ENCODE results near the gene IMMT. TPM values are rescaled to one million over a fixed set of nuclear protein-coding genes. Genes with fewer than 3 reads are reported as not detected.

IMMT gene
- polyA plus RNA-seq, 1 experiment: 69.2 TPM

DNA sequence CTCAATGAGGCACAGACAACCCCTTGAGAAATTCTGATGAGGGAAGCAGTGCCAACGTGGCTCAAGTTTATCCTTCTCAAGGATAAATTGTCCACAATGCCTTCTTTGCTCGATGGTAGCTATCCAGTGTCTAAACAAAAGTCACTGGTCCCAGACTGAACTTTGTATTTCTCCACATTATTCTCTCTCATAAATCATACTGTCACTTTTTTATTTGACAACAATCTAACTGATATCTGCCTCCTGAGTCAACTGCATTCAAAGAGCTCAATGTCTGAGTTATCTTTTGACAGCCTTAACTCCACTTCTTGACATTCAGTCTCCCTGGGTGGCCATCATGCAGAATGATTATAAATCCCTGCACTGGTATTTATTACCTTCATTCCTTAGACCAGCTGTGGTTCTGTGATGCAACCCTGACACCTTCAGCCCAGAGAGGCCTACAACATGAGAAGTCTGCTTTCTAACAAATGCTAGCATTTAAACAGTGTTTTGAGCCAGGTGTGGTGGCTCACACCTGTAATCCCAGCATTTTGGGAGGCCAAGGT is 38.2 kb downstream of the IMMT start:
- Histone ChIP-seq H3K27me3 (ENCODE audit: control insufficient read depth, insufficient read depth, low read length) (no peaks in the 10 kb centered on the region), H3K9me3 (ENCODE audit: control insufficient read depth, insufficient read depth, low read length) (no peaks in the 10 kb centered on the region), H3K4me3 (ENCODE audit: low read depth, low read length) (no peak overlapping the region), H3K27ac (ENCODE audit: low read depth, low read length) (no peak overlapping the region)
- POLR2A ChIA-PET: interaction anchor here (0.7 kb wide), 1 partner anchor 29 kb away, joined by 5 read pairs; no protein-coding TSS in a partner anchor
- no peak for DNase-seq (ENCODE audit: low read depth, low spot score)
- TF ChIP-seq, protein P1, sequence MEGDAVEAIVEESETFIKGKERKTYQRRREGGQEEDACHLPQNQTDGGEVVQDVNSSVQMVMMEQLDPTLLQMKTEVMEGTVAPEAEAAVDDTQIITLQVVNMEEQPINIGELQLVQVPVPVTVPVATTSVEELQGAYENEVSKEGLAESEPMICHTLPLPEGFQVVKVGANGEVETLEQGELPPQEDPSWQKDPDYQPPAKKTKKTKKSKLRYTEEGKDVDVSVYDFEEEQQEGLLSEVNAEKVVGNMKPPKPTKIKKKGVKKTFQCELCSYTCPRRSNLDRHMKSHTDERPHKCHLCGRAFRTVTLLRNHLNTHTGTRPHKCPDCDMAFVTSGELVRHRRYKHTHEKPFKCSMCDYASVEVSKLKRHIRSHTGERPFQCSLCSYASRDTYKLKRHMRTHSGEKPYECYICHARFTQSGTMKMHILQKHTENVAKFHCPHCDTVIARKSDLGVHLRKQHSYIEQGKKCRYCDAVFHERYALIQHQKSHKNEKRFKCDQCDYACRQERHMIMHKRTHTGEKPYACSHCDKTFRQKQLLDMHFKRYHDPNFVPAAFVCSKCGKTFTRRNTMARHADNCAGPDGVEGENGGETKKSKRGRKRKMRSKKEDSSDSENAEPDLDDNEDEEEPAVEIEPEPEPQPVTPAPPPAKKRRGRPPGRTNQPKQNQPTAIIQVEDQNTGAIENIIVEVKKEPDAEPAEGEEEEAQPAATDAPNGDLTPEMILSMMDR (IDR thresholded peaks at IDR 0.05; ENCODE audit: low read depth, low read length): no peak
- CTCF ChIA-PET: no interaction called here

DNA sequence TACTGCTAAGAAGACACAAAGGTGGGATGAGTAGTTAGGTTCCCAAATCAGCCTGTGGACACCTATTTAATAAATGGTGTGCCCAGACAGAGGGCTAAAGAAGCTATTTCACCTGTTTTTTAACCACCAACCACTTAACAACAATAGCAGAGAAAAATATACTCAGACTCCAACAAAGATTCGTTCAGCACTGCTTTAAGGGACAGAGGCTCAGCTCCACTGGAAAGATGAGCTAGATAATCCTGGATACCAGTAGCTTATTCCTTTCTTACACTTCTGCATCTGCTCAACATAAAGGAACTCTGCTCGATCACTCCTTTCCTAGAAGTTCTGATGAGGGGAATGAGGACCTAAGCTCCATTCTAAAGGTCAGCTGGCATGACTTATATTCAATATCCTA is 44.8 kb downstream of the IMMT start:
- Histone ChIP-seq H3K4me3 (ENCODE audit: low read depth, low read length) (no peak overlapping the region), H3K27me3 (ENCODE audit: control insufficient read depth, insufficient read depth, low read length) (no peaks in the 10 kb centered on the region), H3K27ac (ENCODE audit: low read depth, low read length) (no peak overlapping the region), H3K9me3 (ENCODE audit: control insufficient read depth, insufficient read depth, low read length) (no peaks in the 10 kb centered on the region)
- no peak for DNase-seq (ENCODE audit: low read depth, low spot score)
- POLR2A ChIA-PET: interaction anchor here (0.7 kb wide), 1 partner anchor 73 kb away, joined by 3 read pairs; no protein-coding TSS in a partner anchor
- CTCF ChIA-PET: interaction anchor here (1.0 kb wide), 1 partner anchor 12 kb away, joined by 3 read pairs; no protein-coding TSS in a partner anchor
- TF ChIP-seq, protein P1 (IDR thresholded peaks at IDR 0.05; ENCODE audit: low read depth, low read length): no peak

DNA sequence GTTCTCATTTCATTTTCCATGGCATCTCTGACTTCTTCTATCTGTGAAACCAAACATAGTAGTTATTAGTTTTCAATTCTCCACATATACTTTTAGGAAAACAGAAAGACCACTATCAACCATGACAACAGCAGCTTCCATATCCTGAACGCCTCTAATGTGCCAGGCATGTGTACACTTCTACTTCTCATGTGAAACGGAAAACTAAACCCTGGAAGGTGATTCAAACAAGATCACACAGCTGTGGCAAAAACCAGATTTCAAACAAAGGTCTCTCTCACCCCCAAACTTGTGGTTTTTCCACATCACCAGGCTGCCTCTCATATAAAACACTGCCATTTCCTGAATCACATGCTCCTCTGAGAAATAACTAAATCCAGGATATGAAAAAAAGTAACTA is 47.5 kb downstream of the IMMT start:
- Histone ChIP-seq H3K9me3 (ENCODE audit: control insufficient read depth, insufficient read depth, low read length) (no peaks in the 10 kb centered on the region), H3K4me3 (ENCODE audit: low read depth, low read length) (no peak overlapping the region), H3K27me3 (ENCODE audit: control insufficient read depth, insufficient read depth, low read length) (no peaks in the 10 kb centered on the region), H3K27ac (ENCODE audit: low read depth, low read length) (no peak overlapping the region)
- CTCF ChIA-PET: interaction anchor here (0.6 kb wide), 1 partner anchor 332 kb away, joined by 4 read pairs; no protein-coding TSS in a partner anchor
- TF ChIP-seq, protein P1 (IDR thresholded peaks at IDR 0.05; ENCODE audit: low read depth, low read length): no peak
- no peak for DNase-seq (ENCODE audit: low read depth, low spot score)
- POLR2A ChIA-PET: no interaction called here

DNA sequence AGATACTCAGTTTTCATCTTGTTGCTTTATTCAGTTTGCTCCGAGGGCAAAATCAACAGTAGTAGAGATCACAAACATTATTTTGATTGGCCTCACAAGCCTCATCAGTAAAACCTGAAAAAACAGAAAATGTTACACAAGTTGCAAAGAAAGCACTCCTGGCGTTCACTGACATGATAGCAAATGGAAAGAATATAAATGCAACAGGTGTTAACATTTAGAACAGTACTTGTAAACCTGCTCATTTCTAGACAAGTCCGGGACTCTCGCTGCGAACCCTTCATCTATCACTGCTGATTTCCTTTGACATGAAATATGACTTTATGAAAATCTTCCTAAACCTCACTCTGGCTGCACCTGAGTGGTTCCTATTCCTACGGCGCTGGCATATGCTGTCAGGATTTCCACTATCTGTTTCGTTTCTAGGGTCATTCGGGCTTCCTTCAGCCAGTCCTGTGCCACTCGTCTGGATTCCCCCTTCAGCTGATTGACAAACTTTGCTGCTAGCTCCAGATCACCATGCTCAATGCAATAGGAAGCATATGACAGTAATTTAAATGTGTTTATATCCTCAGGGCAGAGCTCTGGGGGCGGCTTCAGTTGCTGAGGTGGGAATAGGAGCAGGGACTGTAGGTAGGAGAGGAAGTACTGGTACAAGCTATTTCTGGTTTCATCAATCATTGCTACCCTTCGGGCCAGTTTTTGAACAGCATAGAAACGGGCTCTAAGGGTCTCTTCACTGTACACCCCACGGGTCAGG is 51.2 kb downstream of the IMMT start:
- TF ChIP-seq, protein P1 (IDR thresholded peaks at IDR 0.05; ENCODE audit: low read depth, low read length): no peak
- Histone ChIP-seq H3K27ac (ENCODE audit: low read depth, low read length) (no peak overlapping the region), H3K9me3 (ENCODE audit: control insufficient read depth, insufficient read depth, low read length) (no peaks in the 10 kb centered on the region), H3K27me3 (ENCODE audit: control insufficient read depth, insufficient read depth, low read length) (no peaks in the 10 kb centered on the region), H3K4me3 (ENCODE audit: low read depth, low read length) (no peak overlapping the region)
- CTCF ChIA-PET: no interaction called here
- no peak for DNase-seq (ENCODE audit: low read depth, low spot score)
- POLR2A ChIA-PET: interaction anchor here (1.0 kb wide), 1 partner anchor 22 kb away, joined by 3 read pairs; no protein-coding TSS in a partner anchor

DNA sequence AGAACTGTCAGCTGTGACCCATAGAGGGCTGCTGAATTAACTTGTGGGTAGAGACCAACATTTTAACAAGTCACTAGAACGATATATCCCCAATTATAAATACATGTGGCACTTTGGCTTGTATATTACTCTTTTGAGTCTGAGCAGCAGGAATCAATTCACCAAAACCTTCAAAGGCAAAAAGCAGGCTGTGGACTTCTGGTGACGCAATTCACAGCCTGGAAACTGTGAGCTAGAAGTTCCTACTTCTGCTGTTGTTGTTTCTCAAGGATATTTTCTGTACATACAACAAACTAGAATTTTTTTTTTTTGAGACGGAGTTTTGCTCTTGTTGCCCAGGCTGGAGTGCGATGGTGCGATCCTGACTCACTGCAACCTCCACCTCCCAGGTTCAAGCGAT is 52.0 kb downstream of the IMMT start:
- no peak for DNase-seq (ENCODE audit: low read depth, low spot score)
- ChIA-PET CTCF (no interaction called here), POLR2A (interaction anchor here (1.0 kb wide), 1 partner anchor 15 kb away, joined by 3 read pairs; no protein-coding TSS in a partner anchor)
- TF ChIP-seq, protein P1 (IDR thresholded peaks at IDR 0.05; ENCODE audit: low read depth, low read length): no peak
- Histone ChIP-seq H3K27ac (ENCODE audit: low read depth, low read length) (no peak overlapping the region), H3K4me3 (ENCODE audit: low read depth, low read length) (no peak overlapping the region), H3K9me3 (ENCODE audit: control insufficient read depth, insufficient read depth, low read length) (no peaks in the 10 kb centered on the region), H3K27me3 (ENCODE audit: control insufficient read depth, insufficient read depth, low read length) (no peaks in the 10 kb centered on the region)

Measured in AG04450 (cell line).